Breast epithelium (tissue), 4 donors: ENCODE results near the gene WDHD1. TPM values are rescaled to one million over a fixed set of nuclear protein-coding genes. Genes with fewer than 3 reads are reported as not detected.

Experiments used
- DNase-seq, 2 donors: peaks; one replicate each; pipeline ENCODE4 v3.0.0-alpha.2; 2019; ENCODE audit warnings: low spot score in 2 of 2
- H3K27ac ChIP-seq, 2 donors: fragments of 200-600 bp; sonication (generic) in 1 of 2; one replicate each; pipeline ENCODE4 v1.5.1; 2016 to 2019; ENCODE audit warnings: mild to moderate bottlenecking in 1 of 2
- H3K27me3 ChIP-seq, 2 donors: fragments of 200-600 bp; sonication (generic) in 1 of 2; one replicate each; pipeline versions ENCODE4 v1.5.1 to v1.6.0; 2017 to 2019; ENCODE audit warnings: control low read depth in 1 of 2, mild to moderate bottlenecking in 1 of 2
- H3K36me3 ChIP-seq: fragments of 200-600 bp; one replicate; pipeline ENCODE4 v1.5.1; 2019
- H3K4me1 ChIP-seq, 2 donors: fragments of 200-600 bp; sonication (generic); one replicate each; pipeline ENCODE4 v1.5.1; 2016 to 2019; ENCODE audit warnings: control low read depth in 1 of 2
- H3K4me3 ChIP-seq, 3 donors: fragments of 200-600 bp; sonication (generic); 1 replicate in 2 of 3; 2 replicates in 1 of 3; pipeline ENCODE4 v1.5.1; 2016 to 2019; ENCODE audit warnings: mild to moderate bottlenecking in 3 of 3, moderate library complexity in 2 of 3
- H3K9me3 ChIP-seq, 2 donors: fragments of 200-600 bp; sonication (generic) in 1 of 2; one replicate each; pipeline ENCODE4 v1.5.1; 2016 to 2019; ENCODE audit warnings: control low read depth in 1 of 2
- CTCF ChIP-seq, 3 donors: fragments of 450-650 bp; IDR thresholded peaks; one replicate each; pipeline ENCODE4 v1.5.1; 2016 to 2017; ENCODE audit warnings: antibody characterized with exemption in 3 of 3, mild to moderate bottlenecking in 3 of 3, moderate library complexity in 3 of 3
- POLR2A ChIP-seq: fragments of 450-650 bp; IDR thresholded peaks from one replicate; pipeline ENCODE4 v1.6.1; 2016; ENCODE audit warnings: antibody characterized with exemption, mild to moderate bottlenecking, moderate library complexity
- POLR2AphosphoS5 ChIP-seq, 3 donors: sonication (generic); formaldehyde crosslinking; IDR thresholded peaks; one replicate each; pipeline ENCODE4 v1.6.1; 2017; ENCODE audit warnings: antibody characterized with exemption in 3 of 3
- intact Hi-C: fragments of 100-400 bp; cut with DNase I; formaldehyde crosslinking; loops from one replicate; pipeline ENCODE4 v1.15.1; 2023; ENCODE audit warnings: low total_unique reads
- total RNA-seq, 3 donors: library from RNA; depleted of rRNA; stranded (reverse); fragments of >200 nt; gene quantifications; one replicate each; pipeline ENCODE4 v1.1.0, GENCODE V29; 2016

Gene WDHD1
- total RNA-seq, 3 donors from 2014 or later, result 1.8 to 3.5 (median 2.3) TPM

GRCh38 chr14:54895683-54896082 lies 131.2 kb downstream of the WDHD1 start:
- Histone ChIP-seq H3K27me3 (no peaks in the 10 kb centered on the region), H3K9me3 (no peaks in the 10 kb centered on the region), H3K4me1 (no peaks in the 10 kb centered on the region), H3K36me3 (no peaks in the 10 kb centered on the region), H3K27ac (no peak overlapping the region), H3K4me3 (no peak overlapping the region)
- no peak for TF ChIP-seq POLR2A
- no peak for TF ChIP-seq CTCF (IDR thresholded peaks at IDR 0.05)
- no peak for TF ChIP-seq POLR2AphosphoS5 (IDR thresholded peaks at IDR 0.05)
- no peak for DNase-seq
- intact Hi-C loops, result no loop called here

- intact Hi-C loops, result no loop called here
- H3K4me3 ChIP-seq, result no peak overlapping the region
These were observed 131.9 kb downstream of the WDHD1 start for GRCh38 chr14:54894995-54895394.

GRCh38 chr14:54893151-54893760 lies 133.6 kb downstream of the WDHD1 start:
- TF ChIP-seq POLR2AphosphoS5 (IDR thresholded peaks at IDR 0.05) (no peak), CTCF (IDR thresholded peaks at IDR 0.05) (peak; percentile 73 to 80 (median 73))
- Histone ChIP-seq H3K9me3 (no peaks in the 10 kb centered on the region), H3K27ac (no peak overlapping the region), H3K27me3 (no peaks in the 10 kb centered on the region), H3K4me1 (no peaks in the 10 kb centered on the region), H3K4me3 (no peak overlapping the region), H3K36me3 (no peaks in the 10 kb centered on the region)
- no peak for DNase-seq
- intact Hi-C loops, result no loop called here

More at GRCh38 chr14:54894995-54895394, 131.9 kb downstream of the WDHD1 start:
- no peak for TF ChIP-seq CTCF (IDR thresholded peaks at IDR 0.05)
- Histone ChIP-seq H3K27ac (no peak overlapping the region), H3K4me1 (no peaks in the 10 kb centered on the region), H3K27me3 (no peaks in the 10 kb centered on the region), H3K9me3 (no peaks in the 10 kb centered on the region), H3K36me3 (no peaks in the 10 kb centered on the region)
- no peak for DNase-seq

GRCh38 chr14:54891471-54892245 lies 135.2 kb downstream of the WDHD1 start:
- no peak overlapping the region for H3K4me3 ChIP-seq
- TF ChIP-seq POLR2A, result no peak
- no peak for TF ChIP-seq CTCF (IDR thresholded peaks at IDR 0.05)
- no peak for TF ChIP-seq POLR2AphosphoS5 (IDR thresholded peaks at IDR 0.05)
- H3K27ac ChIP-seq, result no peak overlapping the region
- no peaks in the 10 kb centered on the region for H3K9me3 ChIP-seq
- intact Hi-C loops, result no loop called here
- H3K36me3 ChIP-seq, result no peaks in the 10 kb centered on the region
- no peaks in the 10 kb centered on the region for H3K4me1 ChIP-seq
- DNase-seq, result no peak
- H3K27me3 ChIP-seq, result no peaks in the 10 kb centered on the region

GRCh38 chr14:54890788-54891187 lies 136.1 kb downstream of the WDHD1 start:
- TF ChIP-seq POLR2A (no peak), POLR2AphosphoS5 (IDR thresholded peaks at IDR 0.05) (no peak), CTCF (IDR thresholded peaks at IDR 0.05) (no peak)
- intact Hi-C loops, result no loop called here
- no peak overlapping the region for H3K4me3 ChIP-seq

More at GRCh38 chr14:54890788-54891187, 136.1 kb downstream of the WDHD1 start:
- H3K27me3 ChIP-seq, result no peaks in the 10 kb centered on the region
- DNase-seq, result no peak
- no peaks in the 10 kb centered on the region for H3K9me3 ChIP-seq
- H3K4me1 ChIP-seq, result no peaks in the 10 kb centered on the region
- H3K27ac ChIP-seq, result no peak overlapping the region
- H3K36me3 ChIP-seq, result no peaks in the 10 kb centered on the region
